Activated T-helper 1 cell treated with Interleukin-2 at 50 U/mL for 16 hours (primary cell): Measurements from ENCODE around the gene GIMD1.

ENCODE experiments used
- DNase-seq: peaks from one replicate; pipeline ENCODE4 v3.0.0-alpha.2; 2020; ENCODE audit warnings: low read depth

GIMD1 gene

DNA sequence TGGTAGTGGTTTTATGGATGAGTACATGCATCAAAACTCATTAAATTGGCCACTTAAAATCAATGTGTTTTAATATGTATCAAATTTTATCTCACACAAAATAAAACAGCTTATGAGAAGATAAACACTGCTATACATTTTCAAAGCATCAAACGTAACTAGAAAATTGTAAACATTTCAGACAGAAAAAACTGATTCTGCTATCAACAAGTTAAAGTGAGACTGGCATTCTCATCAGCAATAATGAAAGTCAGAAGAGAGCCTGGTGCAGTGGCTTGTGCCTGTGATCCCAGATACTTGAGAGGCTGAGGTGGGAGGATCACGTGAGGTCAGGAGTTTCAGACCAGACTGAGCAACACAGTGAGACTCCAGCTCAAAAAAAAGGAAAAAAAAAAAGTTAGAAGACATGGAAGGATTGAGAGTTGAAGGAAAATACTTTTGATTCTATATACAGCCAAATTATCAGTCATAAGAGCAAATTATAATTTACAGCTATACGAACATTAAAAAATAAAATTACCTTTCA lies 55.5 kb downstream of the GIMD1 start:
- DNase-seq, result no peak

DNA sequence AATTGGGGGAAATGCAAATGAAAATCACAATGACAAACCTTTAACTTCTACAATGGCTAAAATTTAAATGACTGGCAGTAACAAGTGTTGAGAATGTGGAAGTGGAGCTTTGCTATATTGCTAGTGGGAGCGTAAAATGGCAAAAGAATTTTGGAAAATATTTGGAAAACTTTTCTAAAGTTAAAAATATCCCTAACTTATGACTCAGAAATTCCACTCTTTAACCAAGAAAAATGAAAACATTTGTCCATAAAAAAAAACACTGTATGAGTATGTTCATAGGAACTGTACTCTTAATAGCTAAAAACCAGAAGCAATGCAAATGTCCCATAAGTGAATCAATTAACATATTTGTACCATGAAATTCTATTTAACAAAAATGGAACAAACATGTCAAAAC lies 56.2 kb downstream of the GIMD1 start:
- no peak for DNase-seq
